SU-DHL-6 (cell line): ENCODE results near the gene CFAP92.

ENCODE experiments used
- CTCF ChIP-seq: fragments of 200-600 bp; sonication (generic); IDR thresholded peaks from one replicate; pipeline ENCODE4 v1.5.1; 2017; ENCODE audit warnings: antibody characterized with exemption, mild to moderate bottlenecking, low read length, moderate library complexity; ENCODE audit not compliant: insufficient read depth, poor library complexity, severe bottlenecking
- EZH2phosphoT487 ChIP-seq: fragments of 200-600 bp; sonication (generic), shearing (Covaris generic); conservative IDR thresholded peaks from 2 replicates; pipeline ENCODE4 v1.6.1; 2018; ENCODE audit warnings: mild to moderate bottlenecking, antibody characterized with exemption, low read length, moderate library complexity, mixed read lengths

- TF ChIP-seq CTCF: no peak
- no peak for TF ChIP-seq EZH2phosphoT487
Observed at GRCh38 chr3:129022114-129023007, 28.5 kb upstream of the CFAP92 start.
